Thyroid gland (tissue), 4 donors: Measurements from ENCODE around the gene UGT1A7.

ENCODE experiments used
- POLR2A ChIP-seq, 2 donors: fragments of 450-650 bp; IDR thresholded peaks; one replicate each; pipeline ENCODE4 v1.6.1; 2017; ENCODE audit warnings: antibody characterized with exemption in 2 of 2, mild to moderate bottlenecking in 2 of 2, moderate library complexity in 1 of 2
- TF ChIP-seq, protein P1 (sequence below), 6 experiments: fragments of 200-600 bp in 3 of 6; fragments of 450-650 bp in 3 of 6; sonication (generic) in 3 of 6; IDR thresholded peaks; one replicate each; pipeline ENCODE4 v1.5.1; 2016 to 2019; ENCODE audit warnings: antibody characterized with exemption in 6 of 6, mild to moderate bottlenecking in 2 of 6, inconsistent platforms in 1 of 6, moderate library complexity in 1 of 6

DNA sequence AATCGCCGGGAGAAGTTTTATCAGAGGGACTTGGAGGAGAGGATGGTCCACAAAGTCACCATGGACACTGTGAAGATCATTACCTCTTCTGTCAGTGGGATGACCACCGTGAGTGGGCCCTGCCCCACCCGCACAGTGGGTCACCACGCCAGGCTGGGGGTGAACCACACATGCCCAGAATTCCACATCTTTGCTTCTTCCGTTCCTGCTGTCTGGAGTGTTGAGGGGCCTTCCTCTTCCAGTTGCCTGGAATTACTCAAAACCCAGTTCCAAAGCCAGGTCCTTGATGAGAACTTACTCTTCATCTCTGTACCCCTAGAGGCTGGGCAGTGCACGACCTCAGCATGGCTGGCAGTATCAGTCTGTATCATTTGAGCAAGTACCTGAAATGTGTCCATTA is 118.5 kb downstream of the UGT1A7 start:
- TF ChIP-seq, protein P1, sequence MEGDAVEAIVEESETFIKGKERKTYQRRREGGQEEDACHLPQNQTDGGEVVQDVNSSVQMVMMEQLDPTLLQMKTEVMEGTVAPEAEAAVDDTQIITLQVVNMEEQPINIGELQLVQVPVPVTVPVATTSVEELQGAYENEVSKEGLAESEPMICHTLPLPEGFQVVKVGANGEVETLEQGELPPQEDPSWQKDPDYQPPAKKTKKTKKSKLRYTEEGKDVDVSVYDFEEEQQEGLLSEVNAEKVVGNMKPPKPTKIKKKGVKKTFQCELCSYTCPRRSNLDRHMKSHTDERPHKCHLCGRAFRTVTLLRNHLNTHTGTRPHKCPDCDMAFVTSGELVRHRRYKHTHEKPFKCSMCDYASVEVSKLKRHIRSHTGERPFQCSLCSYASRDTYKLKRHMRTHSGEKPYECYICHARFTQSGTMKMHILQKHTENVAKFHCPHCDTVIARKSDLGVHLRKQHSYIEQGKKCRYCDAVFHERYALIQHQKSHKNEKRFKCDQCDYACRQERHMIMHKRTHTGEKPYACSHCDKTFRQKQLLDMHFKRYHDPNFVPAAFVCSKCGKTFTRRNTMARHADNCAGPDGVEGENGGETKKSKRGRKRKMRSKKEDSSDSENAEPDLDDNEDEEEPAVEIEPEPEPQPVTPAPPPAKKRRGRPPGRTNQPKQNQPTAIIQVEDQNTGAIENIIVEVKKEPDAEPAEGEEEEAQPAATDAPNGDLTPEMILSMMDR (IDR thresholded peaks at IDR 0.05): no peak
- no peak for TF ChIP-seq POLR2A (IDR thresholded peaks at IDR 0.05)
